GM18505 (cell line): ENCODE results near the gene MRGPRE.

Experiments
- ATAC-seq: cut with Tn5 transposase; IDR thresholded peaks from one replicate; pipeline ENCODE4 v1.9.1; 2021; ENCODE audit not compliant: unreplicated experiment
- POLR2A ChIP-seq: IDR thresholded peaks from 4 replicates; pipeline ENCODE4 v1.6.1; 2011; ENCODE audit warnings: borderline replicate concordance; ENCODE audit not compliant: insufficient read depth, insufficient read length; ENCODE audit errors: extremely low read depth

MRGPRE gene

GRCh38 chr11:3181725-3182461, 50.3 kb downstream of the MRGPRE start:
- no peak for ATAC-seq
- TF ChIP-seq POLR2A = no peak

- no peak for TF ChIP-seq POLR2A
- no peak for ATAC-seq
These were observed 51.3 kb downstream of the MRGPRE start for GRCh38 chr11:3180869-3181268.

GRCh38 chr11:3178349-3178748, 53.9 kb downstream of the MRGPRE start:
- ATAC-seq = no peak
- no peak for TF ChIP-seq POLR2A

- no peak for TF ChIP-seq POLR2A
- ATAC-seq = no peak
These were observed 54.3 kb downstream of the MRGPRE start for GRCh38 chr11:3177931-3178330.
